GM18505 (cell line): ENCODE measurements around the gene SPI1.

Source experiments
- ATAC-seq: cut with Tn5 transposase; IDR thresholded peaks from one replicate; pipeline ENCODE4 v1.9.1; 2021; ENCODE audit not compliant: unreplicated experiment
- POLR2A ChIP-seq: IDR thresholded peaks from 4 replicates; pipeline ENCODE4 v1.6.1; 2011; ENCODE audit warnings: borderline replicate concordance; ENCODE audit not compliant: insufficient read depth, insufficient read length; ENCODE audit errors: extremely low read depth

Gene SPI1

DNA sequence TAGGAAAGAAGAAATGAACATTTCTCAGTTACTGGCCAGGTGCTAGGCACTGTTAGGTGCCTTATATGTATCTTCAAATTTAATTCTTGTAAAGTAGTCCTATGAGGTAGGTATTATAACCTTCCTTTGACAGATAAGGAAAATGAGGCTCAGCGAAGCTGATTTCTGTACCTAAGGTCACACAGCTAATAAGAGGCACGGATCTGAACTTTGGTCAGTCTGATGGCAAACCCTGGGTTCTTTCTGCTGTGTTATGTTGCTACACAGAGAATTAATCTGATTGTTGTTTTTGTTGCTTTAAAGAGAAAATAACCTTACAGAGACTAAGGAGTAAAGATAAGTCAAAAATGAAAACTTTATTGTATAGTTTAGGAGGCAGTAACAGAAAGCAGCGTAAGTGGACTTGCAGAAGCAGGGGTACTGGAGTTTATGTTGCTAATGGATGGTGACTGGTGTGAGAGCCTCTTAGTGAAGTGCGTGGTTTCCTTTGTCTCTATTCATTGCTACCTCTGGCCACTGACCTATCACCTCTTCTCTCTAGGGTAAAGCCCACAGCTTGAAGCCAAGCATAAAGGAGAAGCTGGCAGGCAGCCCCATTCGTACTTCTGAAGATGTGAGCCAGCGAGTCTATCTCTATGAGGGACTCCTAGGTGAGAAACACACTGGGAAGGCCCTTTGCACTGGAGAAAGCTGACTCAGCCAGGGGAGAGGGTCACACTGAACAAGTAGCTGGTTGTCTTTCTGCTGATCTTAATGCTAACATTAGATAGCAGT, 70.1 kb downstream of the SPI1 start:
- no peak for ATAC-seq
- TF ChIP-seq POLR2A, result no peak

DNA sequence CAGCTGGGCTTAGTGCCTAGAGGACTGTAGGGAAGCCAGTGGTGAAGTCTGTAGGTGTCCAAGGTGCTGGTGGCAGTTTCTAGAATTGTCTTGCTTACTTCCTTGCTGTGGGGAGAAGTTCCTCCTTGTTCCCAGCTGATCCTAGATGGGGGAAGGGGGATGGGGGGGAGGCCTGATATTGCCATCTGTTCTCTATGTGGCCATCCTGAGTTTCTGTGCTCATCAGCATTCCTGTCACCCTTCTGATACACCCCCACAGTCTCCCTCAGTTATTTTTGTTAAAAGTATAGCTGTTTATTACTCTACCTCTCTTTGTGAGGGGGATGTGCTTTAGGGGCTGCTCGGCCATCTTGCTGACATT, 71.9 kb downstream of the SPI1 start:
- TF ChIP-seq POLR2A, result no peak

DNA sequence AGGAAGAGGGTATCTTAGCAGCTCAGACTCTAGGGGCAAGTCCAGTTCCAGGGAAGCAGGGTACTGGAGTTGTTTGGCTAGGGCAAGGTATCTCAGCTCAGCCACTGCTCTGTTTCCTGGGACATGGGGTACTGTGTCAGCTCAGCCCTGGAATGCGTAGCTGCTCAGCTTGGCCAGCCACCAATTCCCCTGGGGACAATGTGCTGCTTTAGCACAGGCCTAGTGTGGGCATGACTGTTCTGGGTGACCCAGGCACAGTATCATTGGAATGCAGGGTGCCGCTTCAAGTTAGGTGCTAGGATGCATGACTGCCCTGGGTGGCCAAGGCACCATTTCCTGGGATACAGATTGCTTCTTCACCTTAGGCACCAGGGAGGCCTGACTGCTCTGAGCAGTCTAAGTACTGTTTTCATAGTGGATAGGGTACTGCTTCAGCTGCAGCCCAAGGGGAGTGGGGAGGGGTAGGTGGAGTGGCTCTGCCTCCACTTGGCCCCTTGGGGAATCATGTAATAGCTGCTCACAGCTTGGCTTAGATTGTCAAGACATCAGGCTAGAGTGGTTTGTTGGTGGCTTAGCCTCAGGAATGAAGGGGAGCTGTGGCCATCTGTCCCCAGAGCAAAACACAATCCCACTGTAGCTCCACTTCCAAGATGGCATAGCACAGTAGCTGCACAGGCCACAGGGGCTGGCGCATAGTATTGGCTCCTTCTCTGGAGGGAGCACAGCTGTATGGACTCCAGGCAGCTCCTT, 72.4 kb downstream of the SPI1 start:
- ATAC-seq, result no peak
- no peak for TF ChIP-seq POLR2A

More for the DNA sequence above, 71.9 kb downstream of the SPI1 start:
- ATAC-seq, result no peak
